ENCODE data around the gene SPTSSA.
"Not testable (repeated sequence)": the region's sequence is repeated elsewhere in the genome, so short reads cannot be mapped to it uniquely, and the experiment has no call there.

Gene SPTSSA

GRCh38 chr14:34470319-34470718 is 8.3 kb upstream of the SPTSSA start:
- no peak for DNase-seq (ENCODE audit: low spot score)

- no peak for DNase-seq (ENCODE audit: low spot score)
Measured at GRCh38 chr14:34466691-34467090, 4.7 kb upstream of the SPTSSA start.

- DNase-seq (ENCODE audit: low spot score), result no peak
Measured at GRCh38 chr14:34465069-34465859, 3.2 kb upstream of the SPTSSA start.

- DNase-seq (ENCODE audit: low spot score), result no peak
Measured at GRCh38 chr14:34463598-34463961, 1.5 kb upstream of the SPTSSA start.

- peak; percentile 37 for DNase-seq (ENCODE audit: low spot score)
Measured at GRCh38 chr14:34461334-34462131, 507 bp downstream of the SPTSSA start.

- no peak for DNase-seq (ENCODE audit: low spot score)
Measured at GRCh38 chr14:34460841-34461240, 1.2 kb downstream of the SPTSSA start.

- DNase-seq (ENCODE audit: low spot score), result no peak
Measured at GRCh38 chr14:34460295-34460694, 1.7 kb downstream of the SPTSSA start.

GRCh38 chr14:34457186-34457585 is 4.9 kb downstream of the SPTSSA start:
- no peak for DNase-seq (ENCODE audit: low spot score)

- no peak for DNase-seq (ENCODE audit: low spot score)
Measured at GRCh38 chr14:34453226-34453625, 8.8 kb downstream of the SPTSSA start.

- DNase-seq (ENCODE audit: low spot score), result no peak
Measured at GRCh38 chr14:34452258-34452822, 9.7 kb downstream of the SPTSSA start.

- DNase-seq (ENCODE audit: low spot score), result no peak
Measured at GRCh38 chr14:34450958-34451357, 11.1 kb downstream of the SPTSSA start.

- DNase-seq (ENCODE audit: low spot score), result no peak
Measured at GRCh38 chr14:34450542-34450915, 11.5 kb downstream of the SPTSSA start.

- DNase-seq (ENCODE audit: low spot score), result no peak
Measured at GRCh38 chr14:34449819-34450541, 12.1 kb downstream of the SPTSSA start.

- no peak for DNase-seq (ENCODE audit: low spot score)
Measured at GRCh38 chr14:34439090-34439489, 22.9 kb downstream of the SPTSSA start.

GRCh38 chr14:34438438-34438837 is 23.6 kb downstream of the SPTSSA start:
- DNase-seq (ENCODE audit: low spot score), result no peak

- no peak for DNase-seq (ENCODE audit: low spot score)
Measured at GRCh38 chr14:34437729-34438080, 24.3 kb downstream of the SPTSSA start.

GRCh38 chr14:34436960-34437728 is 24.9 kb downstream of the SPTSSA start:
- no peak for DNase-seq (ENCODE audit: low spot score)

GRCh38 chr14:34436118-34436905 is 25.7 kb downstream of the SPTSSA start:
- DNase-seq (ENCODE audit: low spot score), result peak; percentile 35

GRCh38 chr14:34433957-34434356 is 28.1 kb downstream of the SPTSSA start:
- DNase-seq (ENCODE audit: low spot score), result no peak

GRCh38 chr14:34428102-34428466 is 34.0 kb downstream of the SPTSSA start:
- not testable (repeated sequence) for DNase-seq (ENCODE audit: low spot score)
